Measurements from ENCODE around the gene NUDCD2.

Gene NUDCD2

DNA sequence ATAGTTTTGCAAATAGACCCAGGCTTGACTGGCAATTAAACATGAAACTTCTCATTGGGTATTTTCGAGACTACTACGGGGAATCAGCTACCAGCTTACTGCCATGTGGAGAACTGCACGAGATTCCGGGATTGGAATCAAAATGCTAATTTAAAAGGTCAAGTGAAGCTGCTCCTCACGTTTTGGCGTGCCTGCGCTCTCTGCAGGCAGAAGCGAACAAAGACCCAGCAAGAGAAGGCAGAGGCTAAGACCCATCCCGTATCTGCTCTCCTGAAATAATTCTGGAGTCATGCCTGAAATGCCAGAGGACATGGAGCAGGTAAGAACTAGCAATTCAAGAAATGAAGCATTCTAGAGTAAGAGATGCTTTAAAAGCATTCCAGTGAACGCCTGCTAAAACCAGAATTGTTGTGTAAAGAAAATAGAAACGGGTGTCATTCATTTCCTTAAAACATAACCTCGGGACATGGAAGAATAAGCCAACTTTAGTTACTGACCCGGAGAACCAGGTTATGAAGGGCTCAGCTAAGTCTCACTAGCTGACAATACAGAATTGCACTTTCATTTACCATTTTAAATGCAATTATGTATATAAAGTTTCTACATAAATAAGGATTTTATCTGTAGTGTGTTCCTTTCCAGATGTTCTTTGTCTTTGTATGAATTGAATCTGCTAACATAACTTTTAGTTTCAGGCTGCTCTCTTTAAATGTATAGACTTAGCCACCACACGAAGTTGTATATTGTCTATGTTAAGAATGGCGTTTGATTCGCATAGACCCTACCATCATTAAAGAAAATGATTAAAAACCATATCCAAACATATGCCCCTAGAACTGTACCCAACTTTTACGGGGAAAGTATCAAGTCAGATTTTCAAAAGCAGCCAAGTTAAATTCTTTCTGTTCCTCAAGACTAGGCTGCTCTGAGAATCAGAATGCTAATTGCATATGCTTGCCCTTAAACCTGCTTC, 43.5 kb upstream of the NUDCD2 start:
- H3K36me3 ChIP-seq (ENCODE audit: control insufficient read depth, insufficient read depth, low read length) = no peaks in the 10 kb centered on the region
- no peak overlapping the region for H3K9ac ChIP-seq
- peak overlapping the region; percentile 91 for H3K27ac ChIP-seq
- peak overlapping the region; percentile 95 for H3K4me2 ChIP-seq (ENCODE audit: low read length)
- TF ChIP-seq, protein P1, sequence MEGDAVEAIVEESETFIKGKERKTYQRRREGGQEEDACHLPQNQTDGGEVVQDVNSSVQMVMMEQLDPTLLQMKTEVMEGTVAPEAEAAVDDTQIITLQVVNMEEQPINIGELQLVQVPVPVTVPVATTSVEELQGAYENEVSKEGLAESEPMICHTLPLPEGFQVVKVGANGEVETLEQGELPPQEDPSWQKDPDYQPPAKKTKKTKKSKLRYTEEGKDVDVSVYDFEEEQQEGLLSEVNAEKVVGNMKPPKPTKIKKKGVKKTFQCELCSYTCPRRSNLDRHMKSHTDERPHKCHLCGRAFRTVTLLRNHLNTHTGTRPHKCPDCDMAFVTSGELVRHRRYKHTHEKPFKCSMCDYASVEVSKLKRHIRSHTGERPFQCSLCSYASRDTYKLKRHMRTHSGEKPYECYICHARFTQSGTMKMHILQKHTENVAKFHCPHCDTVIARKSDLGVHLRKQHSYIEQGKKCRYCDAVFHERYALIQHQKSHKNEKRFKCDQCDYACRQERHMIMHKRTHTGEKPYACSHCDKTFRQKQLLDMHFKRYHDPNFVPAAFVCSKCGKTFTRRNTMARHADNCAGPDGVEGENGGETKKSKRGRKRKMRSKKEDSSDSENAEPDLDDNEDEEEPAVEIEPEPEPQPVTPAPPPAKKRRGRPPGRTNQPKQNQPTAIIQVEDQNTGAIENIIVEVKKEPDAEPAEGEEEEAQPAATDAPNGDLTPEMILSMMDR (IDR thresholded peaks at IDR 0.05) = peak; percentile 37
- no peaks in the 10 kb centered on the region for H3K9me3 ChIP-seq (ENCODE audit: control insufficient read depth, low read length)
- H3K27me3 ChIP-seq (ENCODE audit: control insufficient read depth, insufficient read depth, low read length) = no peaks in the 10 kb centered on the region
- H3K79me2 ChIP-seq = peaks cover 14% of the 10 kb centered on the region
- H2AFZ ChIP-seq = peak overlapping the region; percentile 71
- peak overlapping the region; percentile 81 for H3K4me3 ChIP-seq (ENCODE audit: low read depth, low read length)
- peaks cover 12% of the 10 kb centered on the region for H3K4me1 ChIP-seq

DNA sequence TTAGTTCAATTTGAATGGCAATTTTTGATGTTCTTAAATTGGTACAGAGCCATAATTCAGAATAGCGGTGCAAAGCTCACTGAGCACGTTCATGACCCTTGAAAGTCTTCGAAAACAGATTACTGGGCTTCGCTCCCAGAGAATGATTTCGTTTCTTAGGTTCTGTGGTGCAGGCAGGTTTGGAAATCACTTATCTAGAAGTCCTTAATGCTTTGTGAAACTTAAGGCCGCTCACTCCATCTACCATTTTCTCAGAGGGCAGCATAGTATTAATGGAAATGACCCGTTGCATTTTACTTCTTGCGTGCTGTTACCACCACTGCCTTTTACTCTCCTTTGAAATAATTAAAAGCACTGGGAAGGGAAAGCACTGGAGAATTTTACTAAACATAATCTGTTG, 42.6 kb upstream of the NUDCD2 start:
- Histone ChIP-seq H3K36me3 (ENCODE audit: control insufficient read depth, insufficient read depth, low read length) (no peaks in the 10 kb centered on the region), H3K4me2 (ENCODE audit: low read length) (peak overlapping the region; percentile 95), H3K79me2 (peaks cover 12% of the 10 kb centered on the region), H2AFZ (peak overlapping the region; percentile 71), H3K27ac (peak overlapping the region; percentile 91), H3K4me3 (ENCODE audit: low read depth, low read length) (peak overlapping the region; percentile 81), H3K27me3 (ENCODE audit: control insufficient read depth, insufficient read depth, low read length) (no peaks in the 10 kb centered on the region), H3K4me1 (peaks cover 8% of the 10 kb centered on the region), H3K9ac (no peak overlapping the region), H3K9me3 (ENCODE audit: control insufficient read depth, low read length) (no peaks in the 10 kb centered on the region)
- TF ChIP-seq, protein P1 (IDR thresholded peaks at IDR 0.05) = no peak

DNA sequence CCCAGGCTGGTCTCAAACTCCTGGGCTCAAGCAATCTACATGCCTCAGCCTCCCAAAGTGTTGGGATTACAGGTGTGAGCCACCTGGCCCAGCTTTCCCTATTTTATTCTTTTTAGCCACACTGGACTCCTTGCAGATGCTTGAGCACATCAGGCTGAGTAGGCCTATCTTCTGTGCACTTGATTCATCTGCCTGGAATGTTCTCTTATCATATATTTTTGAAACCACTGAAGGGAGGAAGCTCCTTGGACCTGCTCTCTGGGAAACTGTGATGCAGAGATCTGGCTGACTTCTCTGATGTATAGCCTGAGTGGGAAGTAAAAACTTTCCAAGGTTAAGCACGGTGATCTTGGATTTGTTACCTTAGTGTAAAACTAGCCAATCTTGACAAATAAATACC, 39.0 kb upstream of the NUDCD2 start:
- H3K27ac ChIP-seq = no peak overlapping the region
- H2AFZ ChIP-seq = no peak overlapping the region
- no peak overlapping the region for H3K4me3 ChIP-seq (ENCODE audit: low read depth, low read length)
- H3K9ac ChIP-seq = no peak overlapping the region
- no peaks in the 10 kb centered on the region for H3K36me3 ChIP-seq (ENCODE audit: control insufficient read depth, insufficient read depth, low read length)
- peaks cover 2% of the 10 kb centered on the region for H3K4me1 ChIP-seq
- no peaks in the 10 kb centered on the region for H3K27me3 ChIP-seq (ENCODE audit: control insufficient read depth, insufficient read depth, low read length)
- H3K9me3 ChIP-seq (ENCODE audit: control insufficient read depth, low read length) = no peaks in the 10 kb centered on the region
- TF ChIP-seq, protein P1 (IDR thresholded peaks at IDR 0.05) = no peak
- H3K79me2 ChIP-seq = no peaks in the 10 kb centered on the region
- no peak overlapping the region for H3K4me2 ChIP-seq (ENCODE audit: low read length)

DNA sequence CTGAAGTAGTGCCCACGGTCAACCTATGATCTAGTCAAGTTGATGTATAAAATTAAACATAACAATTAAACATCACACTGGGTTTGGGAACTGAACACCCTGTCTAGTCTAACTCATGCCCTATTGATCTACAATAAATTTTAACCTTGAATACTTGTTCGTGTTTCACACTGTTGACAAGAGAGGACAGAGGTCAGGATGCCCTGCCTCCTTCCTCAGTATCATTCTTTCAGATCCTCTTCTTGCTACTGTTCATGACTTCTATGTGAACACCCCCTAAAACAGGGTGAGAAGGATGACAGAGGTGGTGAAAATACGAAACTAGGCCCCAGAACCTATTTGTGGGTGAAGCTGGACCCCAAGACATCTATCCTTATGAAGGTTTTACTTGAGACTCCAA, 37.4 kb upstream of the NUDCD2 start:
- Histone ChIP-seq H3K9ac (no peak overlapping the region), H3K4me2 (ENCODE audit: low read length) (no peak overlapping the region), H3K4me3 (ENCODE audit: low read depth, low read length) (no peak overlapping the region), H3K36me3 (ENCODE audit: control insufficient read depth, insufficient read depth, low read length) (no peaks in the 10 kb centered on the region), H3K79me2 (no peaks in the 10 kb centered on the region), H3K27ac (no peak overlapping the region), H3K27me3 (ENCODE audit: control insufficient read depth, insufficient read depth, low read length) (no peaks in the 10 kb centered on the region), H3K9me3 (ENCODE audit: control insufficient read depth, low read length) (no peaks in the 10 kb centered on the region), H3K4me1 (no peaks in the 10 kb centered on the region), H2AFZ (no peak overlapping the region)
- TF ChIP-seq, protein P1 (IDR thresholded peaks at IDR 0.05) = no peak

Data from parathyroid adenoma (tissue), 2 donors.